Naive thymus-derived CD4-positive, alpha-beta T cell (primary cell): ENCODE data around the gene HOXB7. TPM values are rescaled to one million over a fixed set of nuclear protein-coding genes. Genes with fewer than 3 reads are reported as not detected.

Experiments
- ATAC-seq: fragments of 150-1000 bp; cut with Tn5 transposase; 2 replicates; pipeline ENCODE4 v1.10.0; 2021; ENCODE audit warnings: mild to moderate bottlenecking, moderate library complexity
- CTCF ChIA-PET: fragments of 350-600 bp; sonication (Branson Sonifier 250); formaldehyde crosslinking; loops from one replicate; lab custom pipeline; 2021; ENCODE audit warnings: antibody characterized with exemption; lab: Charles Lee
- POLR2A ChIA-PET: fragments of 350-600 bp; sonication (Branson Sonifier 250); formaldehyde crosslinking; loops from one replicate; lab custom pipeline; 2021; ENCODE audit warnings: antibody characterized with exemption, inconsistent platforms; lab: Charles Lee
- DNase-seq, 9 donors: peaks; one replicate each; pipeline versions ENCODE4 v3.0.0 to v3.0.0-alpha.2; 2020 to 2022; ENCODE audit warnings: mixed read lengths in 1 of 9
- H3K27ac ChIP-seq: one replicate; pipeline ENCODE4 v1.7.0; 2013; ENCODE audit warnings: mild to moderate bottlenecking, low read depth, low read length, moderate library complexity
- H3K27me3 ChIP-seq, 2 donors: one replicate each; pipeline ENCODE4 v1.7.0; 2013; ENCODE audit warnings: low read length in 2 of 2, mild to moderate bottlenecking in 2 of 2, moderate library complexity in 2 of 2; ENCODE audit not compliant: control insufficient read depth in 2 of 2, insufficient read depth in 2 of 2
- H3K36me3 ChIP-seq, 3 experiments: 1 replicate in 2 of 3; 2 replicates in 1 of 3; pipeline ENCODE4 v1.7.0; 2013; ENCODE audit warnings: low read length in 3 of 3, mild to moderate bottlenecking in 3 of 3, moderate library complexity in 1 of 3; ENCODE audit not compliant: insufficient read depth in 3 of 3, control insufficient read depth in 2 of 3
- H3K4me1 ChIP-seq, 2 donors: one replicate each; pipeline ENCODE4 v1.7.0; 2013; ENCODE audit warnings: low read length in 2 of 2, mild to moderate bottlenecking in 2 of 2, moderate library complexity in 1 of 2; ENCODE audit not compliant: control insufficient read depth in 2 of 2, insufficient read depth in 2 of 2
- H3K4me3 ChIP-seq: 2 replicates; pipeline ENCODE4 v1.7.0; 2013; ENCODE audit warnings: mild to moderate bottlenecking, low read length
- H3K9me3 ChIP-seq, 3 experiments: 1 replicate in 2 of 3; 2 replicates in 1 of 3; pipeline ENCODE4 v1.7.0; 2013; ENCODE audit warnings: low read length in 3 of 3; ENCODE audit not compliant: control insufficient read depth in 2 of 3
- H3K27ac Mint-ChIP-seq, 9 donors: one replicate each; pipeline ENCODE4 v1.8.0; 2020 to 2022; ENCODE audit warnings: mixed read lengths in 9 of 9, mild to moderate bottlenecking in 8 of 9, moderate library complexity in 5 of 9, inconsistent platforms in 2 of 9
- H3K27me3 Mint-ChIP-seq, 5 donors: one replicate each; pipeline ENCODE4 v1.8.0; 2021 to 2022; ENCODE audit warnings: mixed read lengths in 5 of 5, mild to moderate bottlenecking in 1 of 5
- H3K36me3 Mint-ChIP-seq, 5 donors: one replicate each; pipeline ENCODE4 v1.8.0; 2020 to 2022; ENCODE audit warnings: mixed read lengths in 5 of 5, mild to moderate bottlenecking in 3 of 5, inconsistent platforms in 1 of 5
- H3K4me1 Mint-ChIP-seq, 7 donors: one replicate each; pipeline ENCODE4 v1.8.0; 2020 to 2022; ENCODE audit warnings: mixed read lengths in 7 of 7, mild to moderate bottlenecking in 3 of 7, inconsistent platforms in 1 of 7
- H3K4me3 Mint-ChIP-seq, 10 donors: one replicate each; pipeline ENCODE4 v1.8.0; 2020 to 2022; ENCODE audit warnings: mild to moderate bottlenecking in 10 of 10, mixed read lengths in 10 of 10, moderate library complexity in 6 of 10, inconsistent platforms in 2 of 10
- H3K9me3 Mint-ChIP-seq, 11 donors: one replicate each; pipeline ENCODE4 v1.8.0; 2020 to 2022; ENCODE audit warnings: mixed read lengths in 11 of 11, mild to moderate bottlenecking in 4 of 11, inconsistent platforms in 1 of 11, moderate library complexity in 1 of 11
- intact Hi-C, 2 donors: fragments of 100-400 bp; cut with micrococcal nuclease; formaldehyde crosslinking; loops; one replicate each; pipeline ENCODE4 v1.15.1; 2023
- polyA plus RNA-seq, 2 donors: library from polyadenylated mRNA; unstranded; fragments of 300-500 nt; fragmentation: Illumina TruSeq; gene quantifications; one replicate each; pipeline ENCODE4 v1.2.3, GENCODE V29; 2021
- total RNA-seq, 6 experiments: library from RNA in 5 of 6; stranded (reverse) in 5 of 6; gene quantifications; 1 replicate in 5 of 6; 2 replicates in 1 of 6; pipeline ENCODE4 v1.2.3 and lab custom pipeline; 2021 to 2026

Gene HOXB7
- total and polyA plus RNA-seq, 7 experiments from 2014 or later: 0.31 TPM; not detected in 6

DNA sequence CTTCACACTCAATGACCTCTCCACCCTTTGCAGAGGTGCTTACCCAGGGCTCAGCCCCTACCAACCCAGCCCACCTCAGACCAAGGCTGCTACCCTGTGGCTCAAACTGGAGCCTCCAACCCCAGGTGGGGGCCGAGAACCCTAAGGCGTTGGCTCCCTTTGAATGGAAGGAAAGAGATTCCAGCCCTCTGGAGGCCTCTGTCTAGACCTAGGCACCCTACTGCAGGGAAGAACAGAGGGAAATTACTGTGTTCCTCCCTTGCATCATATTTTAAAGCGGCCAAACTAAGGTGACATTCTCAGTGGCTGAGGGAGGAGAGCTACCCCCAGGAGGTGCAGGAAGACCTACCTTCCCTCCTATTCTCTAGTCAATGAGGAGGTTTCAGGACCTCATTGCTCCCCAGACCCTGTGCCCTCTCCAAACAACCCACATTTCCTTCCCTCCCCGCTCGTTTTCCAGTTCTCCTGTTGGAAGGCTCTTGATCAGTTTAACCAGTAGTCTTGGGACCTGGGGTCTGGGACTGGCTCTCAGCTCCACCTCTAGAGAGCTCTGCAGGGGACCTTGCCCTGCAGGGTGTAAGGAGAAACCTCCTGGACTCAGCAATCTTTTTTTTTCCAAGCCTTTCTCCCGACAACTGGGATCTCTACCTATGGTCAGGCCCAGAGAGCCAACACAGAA is 9.8 kb upstream of the HOXB7 start:
- intact Hi-C loops: no loop called here
- DNase-seq: no peak
- peaks cover 0 to 3% (median 0%) of the 10 kb centered on the region in 11 donors for H3K9me3 Mint-ChIP-seq
- peak overlapping the region in 1 of 9 donors; percentile 59 for H3K27ac Mint-ChIP-seq
- H3K4me1 ChIP-seq: peaks cover 18 to 22% of the 10 kb centered on the region in 2 donors
- H3K36me3 Mint-ChIP-seq: peaks cover 0 to 3% (median 0%) of the 10 kb centered on the region in 5 donors
- no peak for ATAC-seq
- peaks cover 32 to 51% of the 10 kb centered on the region in 2 donors for H3K27me3 ChIP-seq
- no peak overlapping the region for H3K4me3 ChIP-seq
- peaks cover 20 to 32% (median 26%) of the 10 kb centered on the region in 7 donors for H3K4me1 Mint-ChIP-seq
- CTCF ChIA-PET: interaction anchor here (1.6 kb wide), 1 partner anchor 27 kb away, joined by 3 read pairs; the partner anchor contains the start of gene HOXB5
- no peak overlapping the region for H3K27ac ChIP-seq
- H3K27me3 Mint-ChIP-seq: peaks cover 82 to 94% (median 87%) of the 10 kb centered on the region in 5 donors
- no peaks in the 10 kb centered on the region for H3K36me3 ChIP-seq
- no peaks in the 10 kb centered on the region for H3K9me3 ChIP-seq
- POLR2A ChIA-PET: no interaction called here
- H3K4me3 Mint-ChIP-seq: no peak overlapping the region

DNA sequence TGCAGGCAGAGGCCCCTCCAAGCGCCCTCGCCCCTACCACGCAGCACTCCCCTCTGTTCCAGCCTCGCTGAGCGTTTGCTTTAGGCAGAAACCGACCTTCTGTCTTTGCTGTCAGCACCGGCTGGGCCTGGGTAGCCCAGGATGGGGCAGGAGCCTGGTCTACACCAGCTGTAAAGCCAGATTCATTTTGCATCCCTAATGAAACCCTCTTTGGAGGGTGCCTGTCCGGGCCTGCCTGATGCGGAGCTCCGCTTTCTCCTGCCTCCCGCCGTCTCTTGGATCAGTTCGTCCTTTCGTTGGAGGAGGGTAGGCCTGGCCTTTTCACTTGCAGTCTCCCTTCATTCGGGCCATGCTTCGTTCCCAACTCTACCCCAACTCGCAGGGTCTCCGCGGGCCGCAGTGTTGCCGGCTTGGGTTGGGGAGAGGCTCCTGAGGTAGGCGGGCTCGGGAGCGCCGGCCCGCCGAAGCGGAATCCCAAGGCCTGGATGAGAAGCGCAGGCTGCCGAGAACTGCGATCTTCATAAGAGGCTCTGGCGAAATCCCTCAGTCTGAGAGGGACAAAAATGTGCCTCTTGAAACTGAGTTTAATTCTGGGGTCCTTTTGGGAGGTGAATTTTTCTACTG is 9.1 kb upstream of the HOXB7 start:
- Histone ChIP-seq H3K27me3 (peaks cover 35 to 56% of the 10 kb centered on the region in 2 donors), H3K36me3 (no peaks in the 10 kb centered on the region), H3K4me3 (no peak overlapping the region), H3K4me1 (peaks cover 12 to 15% of the 10 kb centered on the region in 2 donors), H3K9me3 (no peaks in the 10 kb centered on the region), H3K27ac (no peak overlapping the region)
- peak overlapping the region in 5 of 10 donors; percentile 12 to 53 (median 23) for H3K4me3 Mint-ChIP-seq
- H3K27me3 Mint-ChIP-seq: peaks cover 86 to 97% (median 91%) of the 10 kb centered on the region in 5 donors
- ATAC-seq (no peak), DNase-seq (no peak)
- ChIA-PET POLR2A (no interaction called here), CTCF (interaction anchor here (1.7 to 2.6 kb wide), 3 partner anchors 31 to 594 kb away, joined by 3 to 7 read pairs (median 6); no protein-coding TSS in a partner anchor)
- H3K9me3 Mint-ChIP-seq: peaks cover 0 to 3% (median 0%) of the 10 kb centered on the region in 11 donors
- peaks cover 20 to 34% (median 28%) of the 10 kb centered on the region in 7 donors for H3K4me1 Mint-ChIP-seq
- H3K27ac Mint-ChIP-seq: peak overlapping the region in 2 of 9 donors; percentile 27 to 76
- peaks cover 0 to 3% (median 0%) of the 10 kb centered on the region in 5 donors for H3K36me3 Mint-ChIP-seq
- intact Hi-C loops: loop anchor here (5.0 to 10.0 kb wide), 4 partner anchors 538 to 1345 kb away; partner anchors contain the start of genes DLX4 (in 1 of the 2), PNPO (in 1 of the 2) and SCRN2 (in 1 of the 2)

DNA sequence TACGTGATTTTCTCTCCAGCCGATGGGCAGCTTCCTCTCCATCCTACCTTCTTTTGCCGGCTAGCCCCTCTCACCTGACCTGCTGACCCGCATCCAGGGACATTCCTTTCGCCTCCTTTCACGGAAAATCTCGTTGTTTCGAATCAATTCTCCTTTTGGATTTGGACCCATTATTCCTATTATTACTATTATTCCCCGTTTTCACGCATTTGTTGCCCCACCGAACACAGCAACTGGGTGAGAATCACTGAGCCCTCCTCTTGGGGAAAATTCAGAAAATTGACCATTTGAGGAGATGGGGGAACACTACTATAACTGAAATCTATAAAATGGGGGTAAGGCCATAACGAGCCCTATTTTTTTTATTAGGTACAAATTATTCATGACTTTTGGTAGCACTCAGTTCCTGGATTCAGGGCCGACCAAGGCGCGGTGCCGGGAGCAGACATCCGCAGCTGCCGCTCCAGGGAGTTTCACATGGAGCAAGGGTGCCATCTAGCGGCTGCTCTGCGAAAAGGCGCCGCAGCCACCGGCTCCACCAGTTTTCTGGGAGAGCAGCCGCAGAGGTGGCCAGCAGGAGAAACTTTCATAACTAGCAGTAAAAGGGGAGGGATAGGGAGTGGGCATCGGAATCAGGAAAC is 7.6 kb upstream of the HOXB7 start:
- Mint-ChIP-seq H3K27ac (peak overlapping the region in 3 of 9 donors; percentile 74 to 83 (median 81)), H3K4me1 (peaks cover 26 to 49% (median 36%) of the 10 kb centered on the region in 7 donors), H3K27me3 (peaks cover 90 to 97% (median 92%) of the 10 kb centered on the region in 5 donors), H3K36me3 (peaks cover 0 to 3% (median 0%) of the 10 kb centered on the region in 5 donors), H3K9me3 (peaks cover 0 to 3% (median 0%) of the 10 kb centered on the region in 11 donors), H3K4me3 (peak overlapping the region in 9 of 10 donors; percentile 12 to 53 (median 40))
- DNase-seq (peak; percentile 62 to 86 (median 74)), ATAC-seq (peak; percentile 90)
- H3K4me1 ChIP-seq: peaks cover 19 to 23% of the 10 kb centered on the region in 2 donors
- no peak overlapping the region for H3K27ac ChIP-seq
- no peaks in the 10 kb centered on the region for H3K9me3 ChIP-seq
- CTCF ChIA-PET: interaction anchor here (0.6 to 2.6 kb wide), 15 partner anchors 9 to 593 kb away, joined by 3 to 7 read pairs (median 4); partner anchors contain the start of gene HOXB5
- H3K4me3 ChIP-seq: no peak overlapping the region
- POLR2A ChIA-PET: interaction anchor here (0.6 to 1.0 kb wide), 3 partner anchors 11 to 524 kb away, joined by 3 to 5 read pairs (median 4); no protein-coding TSS in a partner anchor
- intact Hi-C loops: loop anchor here (1.0 to 10.0 kb wide), 8 partner anchors 355 to 1346 kb away; partner anchors contain the start of genes DLX4 (in 1 of the 2), PNPO (in 1 of the 2) and SCRN2 (in 1 of the 2)
- peaks cover 35 to 59% of the 10 kb centered on the region in 2 donors for H3K27me3 ChIP-seq
- no peaks in the 10 kb centered on the region for H3K36me3 ChIP-seq

DNA sequence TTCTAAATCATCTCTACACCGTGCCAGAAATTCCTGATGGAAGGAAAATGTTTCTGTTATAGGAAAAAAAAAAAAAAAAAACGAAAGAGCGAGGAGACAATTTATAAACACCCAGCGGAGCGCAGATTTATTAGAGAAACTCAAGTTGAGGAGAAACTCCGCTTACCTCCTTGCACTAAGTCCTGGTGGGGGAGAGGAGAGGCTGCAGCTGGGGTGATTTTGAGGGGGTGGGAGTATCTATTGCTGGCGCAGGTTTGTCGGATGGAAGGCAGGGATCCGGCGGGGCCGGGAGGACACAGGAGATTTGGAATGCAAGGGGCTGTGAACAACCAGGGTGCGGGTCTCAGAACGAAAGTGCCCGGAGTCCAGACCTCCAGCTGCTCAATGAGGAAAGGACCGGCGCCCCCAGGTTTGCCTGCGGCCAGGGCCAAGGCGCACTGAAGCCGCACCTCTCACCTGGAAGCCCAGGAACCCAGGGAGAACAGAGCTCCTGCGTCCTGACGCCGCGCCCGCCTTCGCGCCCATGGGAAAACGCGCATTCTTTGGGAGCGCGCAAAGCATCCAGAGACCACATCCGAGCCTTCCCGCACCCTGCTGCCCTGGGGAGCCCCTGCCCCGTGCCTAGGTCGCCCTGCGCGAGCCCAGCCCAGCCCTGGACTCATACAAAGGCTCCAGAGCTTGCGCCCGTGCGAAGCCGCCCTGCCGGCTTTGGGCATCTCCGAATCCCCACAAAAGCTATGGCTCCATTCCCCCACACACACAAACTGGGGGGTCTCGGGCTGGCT is 6.8 kb upstream of the HOXB7 start:
- ChIA-PET POLR2A (interaction anchor here (0.6 to 1.0 kb wide), 3 partner anchors 10 to 523 kb away, joined by 3 to 5 read pairs (median 4); no protein-coding TSS in a partner anchor), CTCF (interaction anchor here (0.6 to 2.6 kb wide), 13 partner anchors 8 to 1122 kb away, joined by 3 to 7 read pairs (median 4); partner anchors contain the start of gene HOXB5)
- Histone ChIP-seq H3K36me3 (no peaks in the 10 kb centered on the region), H3K27me3 (peaks cover 35 to 61% of the 10 kb centered on the region in 2 donors), H3K27ac (no peak overlapping the region), H3K4me1 (peaks cover 19 to 30% of the 10 kb centered on the region in 2 donors), H3K9me3 (no peaks in the 10 kb centered on the region), H3K4me3 (no peak overlapping the region)
- DNase-seq (no peak), ATAC-seq (no peak)
- peak overlapping the region in 3 of 10 donors; percentile 30 to 49 (median 40) for H3K4me3 Mint-ChIP-seq
- intact Hi-C loops: loop anchor here (1.0 to 10.0 kb wide), 8 partner anchors 354 to 1347 kb away; partner anchors contain the start of genes DLX4 (in 1 of the 2), PNPO (in 1 of the 2) and SCRN2 (in 1 of the 2)
- H3K27me3 Mint-ChIP-seq: peaks cover 88 to 96% (median 92%) of the 10 kb centered on the region in 5 donors
- H3K4me1 Mint-ChIP-seq: peaks cover 30 to 56% (median 43%) of the 10 kb centered on the region in 7 donors
- H3K9me3 Mint-ChIP-seq: peaks cover 0 to 3% (median 0%) of the 10 kb centered on the region in 11 donors
- H3K27ac Mint-ChIP-seq: peak overlapping the region in 3 of 9 donors; percentile 15 to 77 (median 69)
- H3K36me3 Mint-ChIP-seq: peaks cover 0 to 3% (median 0%) of the 10 kb centered on the region in 5 donors

DNA sequence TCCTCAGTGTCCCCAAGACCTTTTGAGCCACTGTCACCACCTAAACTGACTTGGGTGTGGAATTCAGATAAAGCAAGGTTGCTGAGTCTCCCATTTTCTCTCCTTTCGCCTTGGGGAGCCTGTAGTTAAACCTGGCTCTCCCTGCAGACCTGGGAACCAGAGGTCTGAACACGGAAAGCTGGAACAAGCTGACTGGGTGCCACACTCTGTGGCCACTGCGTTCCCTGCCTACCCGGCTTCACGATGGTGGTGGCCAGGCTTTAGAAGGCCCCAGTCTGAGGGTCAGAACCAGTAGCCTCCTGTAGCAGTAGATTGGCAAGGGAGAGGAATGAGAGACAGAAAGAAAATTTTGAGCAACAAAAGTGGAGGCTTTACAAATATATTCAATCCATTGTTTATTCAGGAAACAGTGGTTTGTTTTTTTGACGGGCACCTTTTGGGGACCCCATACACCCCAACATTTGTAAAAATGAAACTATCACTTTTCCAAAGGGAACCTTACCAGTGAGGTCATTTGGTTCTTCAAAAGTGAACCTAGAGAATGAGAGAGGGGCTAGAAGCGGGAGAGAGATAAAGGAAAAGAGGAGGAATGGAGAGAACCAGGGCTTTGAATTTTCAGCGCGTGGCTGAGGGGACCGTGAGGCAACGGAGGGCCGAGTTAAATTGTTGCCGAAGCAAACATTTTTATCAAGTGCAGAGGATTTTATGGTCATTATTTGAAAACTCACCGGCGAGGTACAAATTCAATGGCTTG is 6.1 kb upstream of the HOXB7 start:
- DNase-seq (no peak), ATAC-seq (no peak)
- POLR2A ChIA-PET: interaction anchor here (1.0 kb wide), 1 partner anchor 10 kb away, joined by 3 read pairs; no protein-coding TSS in a partner anchor
- Histone ChIP-seq H3K36me3 (no peaks in the 10 kb centered on the region), H3K9me3 (no peaks in the 10 kb centered on the region), H3K4me1 (peaks cover 27 to 36% of the 10 kb centered on the region in 2 donors), H3K27ac (no peak overlapping the region), H3K4me3 (no peak overlapping the region), H3K27me3 (peaks cover 35 to 61% of the 10 kb centered on the region in 2 donors)
- intact Hi-C loops: loop anchor here (5.0 to 10.0 kb wide), 4 partner anchors 535 to 1348 kb away; partner anchors contain the start of genes DLX4 (in 1 of the 2), PNPO (in 1 of the 2) and SCRN2 (in 1 of the 2)
- Mint-ChIP-seq H3K27ac (peak overlapping the region in 5 of 9 donors; percentile 15 to 77 (median 50)), H3K27me3 (peaks cover 86 to 93% (median 90%) of the 10 kb centered on the region in 5 donors), H3K4me3 (peak overlapping the region in 7 of 10 donors; percentile 1 to 40 (median 22)), H3K9me3 (peaks cover 0 to 3% (median 0%) of the 10 kb centered on the region in 11 donors), H3K4me1 (peaks cover 36 to 62% (median 48%) of the 10 kb centered on the region in 7 donors), H3K36me3 (peaks cover 0 to 3% (median 0%) of the 10 kb centered on the region in 5 donors)
- CTCF ChIA-PET: interaction anchor here (0.8 to 2.6 kb wide), 7 partner anchors 16 to 591 kb away, joined by 3 to 6 read pairs (median 4); no protein-coding TSS in a partner anchor
